Ishikawa (cell line): Measurements from ENCODE around the gene MEGF11.

Experiments used
- FOXM1 ChIP-seq: IDR thresholded peaks from 2 replicates; pipeline ENCODE4 v1.6.1; 2012; ENCODE audit warnings: low read depth, borderline replicate concordance
- RAD21 ChIP-seq: IDR thresholded peaks from 2 replicates; pipeline ENCODE4 v1.6.1; 2012; ENCODE audit warnings: low read depth

GRCh38 chr15:66051833-66052232, 201.7 kb downstream of the MEGF11 start:
- TF ChIP-seq RAD21 (no peak), FOXM1 (no peak)
